IPS-20b (cell line): Measurements from ENCODE around the gene E2F7.

ENCODE experiments used
- H3K27ac ChIP-seq: one replicate; pipeline ENCODE4 v1.5.1; 2013; ENCODE audit warnings: low read length
- H3K27me3 ChIP-seq: 2 replicates; pipeline ENCODE4 v1.6.1; 2013; ENCODE audit warnings: mild to moderate bottlenecking, low read length, inconsistent platforms; ENCODE audit not compliant: insufficient read depth
- H3K36me3 ChIP-seq: 2 replicates; pipeline ENCODE4 v1.6.1; 2013; ENCODE audit warnings: low read depth, mild to moderate bottlenecking, inconsistent platforms, low read length, moderate library complexity; ENCODE audit not compliant: insufficient read depth
- H3K4me1 ChIP-seq: 2 replicates; pipeline ENCODE4 v1.6.1; 2013; ENCODE audit warnings: mild to moderate bottlenecking, control low read depth, inconsistent platforms, low read length, moderate library complexity; ENCODE audit not compliant: insufficient read depth
- H3K4me3 ChIP-seq: 2 replicates; pipeline ENCODE4 v1.5.1; 2013; ENCODE audit warnings: mild to moderate bottlenecking, low read length, inconsistent platforms
- H3K9ac ChIP-seq: 2 replicates; pipeline ENCODE4 v1.6.1; 2013; ENCODE audit warnings: low read depth, mild to moderate bottlenecking, inconsistent platforms, low read length, moderate library complexity
- H3K9me3 ChIP-seq: 2 replicates; pipeline ENCODE4 v1.6.1; 2013; ENCODE audit warnings: mild to moderate bottlenecking, low read depth, low read length, inconsistent platforms; ENCODE audit not compliant: insufficient read depth

E2F7 gene

GRCh38 chr12:77005611-77006098, 59.7 kb downstream of the E2F7 start:
- Histone ChIP-seq H3K27ac (no peak overlapping the region), H3K36me3 (no peaks in the 10 kb centered on the region), H3K9me3 (no peaks in the 10 kb centered on the region), H3K4me3 (no peak overlapping the region), H3K9ac (no peak overlapping the region), H3K27me3 (no peaks in the 10 kb centered on the region), H3K4me1 (no peaks in the 10 kb centered on the region)

GRCh38 chr12:77003914-77004313, 61.5 kb downstream of the E2F7 start:
- Histone ChIP-seq H3K9ac (no peak overlapping the region), H3K9me3 (no peaks in the 10 kb centered on the region), H3K36me3 (no peaks in the 10 kb centered on the region)

GRCh38 chr12:77003246-77003645, 62.1 kb downstream of the E2F7 start:
- Histone ChIP-seq H3K27me3 (no peaks in the 10 kb centered on the region), H3K36me3 (no peaks in the 10 kb centered on the region), H3K9me3 (no peaks in the 10 kb centered on the region), H3K27ac (no peak overlapping the region), H3K4me3 (no peak overlapping the region), H3K4me1 (no peaks in the 10 kb centered on the region), H3K9ac (no peak overlapping the region)

More at GRCh38 chr12:77003914-77004313, 61.5 kb downstream of the E2F7 start:
- no peaks in the 10 kb centered on the region for H3K27me3 ChIP-seq
- H3K4me1 ChIP-seq, result no peaks in the 10 kb centered on the region
- no peak overlapping the region for H3K27ac ChIP-seq
- no peak overlapping the region for H3K4me3 ChIP-seq

- no peak overlapping the region for H3K27ac ChIP-seq
- H3K27me3 ChIP-seq, result no peaks in the 10 kb centered on the region
- no peak overlapping the region for H3K9ac ChIP-seq
- H3K4me3 ChIP-seq, result no peak overlapping the region
- no peaks in the 10 kb centered on the region for H3K36me3 ChIP-seq
- H3K4me1 ChIP-seq, result no peaks in the 10 kb centered on the region
- no peaks in the 10 kb centered on the region for H3K9me3 ChIP-seq
Observed at GRCh38 chr12:77002382-77002781, 63.0 kb downstream of the E2F7 start.

- no peak overlapping the region for H3K4me3 ChIP-seq
- no peak overlapping the region for H3K9ac ChIP-seq
- H3K27me3 ChIP-seq, result no peaks in the 10 kb centered on the region
- no peaks in the 10 kb centered on the region for H3K9me3 ChIP-seq
- no peak overlapping the region for H3K27ac ChIP-seq
- H3K36me3 ChIP-seq, result no peaks in the 10 kb centered on the region
- H3K4me1 ChIP-seq, result no peaks in the 10 kb centered on the region
Observed at GRCh38 chr12:77001276-77001675, 64.1 kb downstream of the E2F7 start.

GRCh38 chr12:76998908-76999556, 66.3 kb downstream of the E2F7 start:
- Histone ChIP-seq H3K36me3 (no peaks in the 10 kb centered on the region), H3K9me3 (no peaks in the 10 kb centered on the region), H3K27me3 (no peaks in the 10 kb centered on the region), H3K4me1 (no peaks in the 10 kb centered on the region), H3K9ac (no peak overlapping the region), H3K27ac (no peak overlapping the region), H3K4me3 (no peak overlapping the region)

- Histone ChIP-seq H3K9ac (no peak overlapping the region), H3K4me3 (no peak overlapping the region), H3K4me1 (no peaks in the 10 kb centered on the region), H3K27ac (no peak overlapping the region), H3K27me3 (no peaks in the 10 kb centered on the region), H3K9me3 (no peaks in the 10 kb centered on the region), H3K36me3 (no peaks in the 10 kb centered on the region)
Observed at GRCh38 chr12:76998386-76998785, 67.0 kb downstream of the E2F7 start.

GRCh38 chr12:76997011-76997780, 68.2 kb downstream of the E2F7 start:
- H3K4me3 ChIP-seq, result no peak overlapping the region

GRCh38 chr12:76990716-76991115, 74.7 kb downstream of the E2F7 start:
- Histone ChIP-seq H3K36me3 (no peaks in the 10 kb centered on the region), H3K27ac (no peak overlapping the region), H3K4me1 (no peaks in the 10 kb centered on the region), H3K4me3 (no peak overlapping the region), H3K27me3 (no peaks in the 10 kb centered on the region), H3K9me3 (no peaks in the 10 kb centered on the region), H3K9ac (no peak overlapping the region)

More at GRCh38 chr12:76997011-76997780, 68.2 kb downstream of the E2F7 start:
- Histone ChIP-seq H3K4me1 (no peaks in the 10 kb centered on the region), H3K9me3 (no peaks in the 10 kb centered on the region), H3K9ac (no peak overlapping the region), H3K27ac (no peak overlapping the region), H3K27me3 (no peaks in the 10 kb centered on the region), H3K36me3 (no peaks in the 10 kb centered on the region)

- H3K36me3 ChIP-seq, result no peaks in the 10 kb centered on the region
- H3K27ac ChIP-seq, result no peak overlapping the region
- no peaks in the 10 kb centered on the region for H3K27me3 ChIP-seq
- peaks cover 5% of the 10 kb centered on the region; the same call in 1 of the 2 replicates for H3K9me3 ChIP-seq
- no peak overlapping the region for H3K4me3 ChIP-seq
- no peaks in the 10 kb centered on the region for H3K4me1 ChIP-seq
- H3K9ac ChIP-seq, result no peak overlapping the region
Observed at GRCh38 chr12:76984566-76984965, 80.8 kb downstream of the E2F7 start.

GRCh38 chr12:76983420-76983819, 81.9 kb downstream of the E2F7 start:
- Histone ChIP-seq H3K36me3 (no peaks in the 10 kb centered on the region), H3K4me3 (no peak overlapping the region), H3K9ac (no peak overlapping the region)

GRCh38 chr12:76980196-76980595, 85.2 kb downstream of the E2F7 start:
- no peak overlapping the region for H3K27ac ChIP-seq
- H3K9ac ChIP-seq, result no peak overlapping the region
- H3K4me1 ChIP-seq, result 0 out of 2 replicates have a peak, but pooled peaks cover 4% of the 10 kb centered on the region

More at GRCh38 chr12:76983420-76983819, 81.9 kb downstream of the E2F7 start:
- H3K27ac ChIP-seq, result no peak overlapping the region
- H3K4me1 ChIP-seq, result no peaks in the 10 kb centered on the region
- H3K27me3 ChIP-seq, result no peaks in the 10 kb centered on the region
- peaks cover 5% of the 10 kb centered on the region; the same call in 1 of the 2 replicates for H3K9me3 ChIP-seq

More at GRCh38 chr12:76980196-76980595, 85.2 kb downstream of the E2F7 start:
- Histone ChIP-seq H3K36me3 (no peaks in the 10 kb centered on the region), H3K9me3 (peaks cover 5% of the 10 kb centered on the region; the same call in 1 of the 2 replicates), H3K4me3 (no peak overlapping the region), H3K27me3 (no peaks in the 10 kb centered on the region)
